Measurements from ENCODE around the gene SCARB2. TPM values are rescaled to one million over a fixed set of nuclear protein-coding genes. Genes with fewer than 3 reads are reported as not detected.
A peak's percentile ranks its signal among the peaks of the same experiment; 100 is the strongest.
"Not testable (repeated sequence)": the region's sequence is repeated elsewhere in the genome, so short reads cannot be mapped to it uniquely, and the experiment has no call there.

SCARB2 gene
- total and polyA plus RNA-seq, 7 donors: 58.5 to 199 (median 109) TPM

DNA sequence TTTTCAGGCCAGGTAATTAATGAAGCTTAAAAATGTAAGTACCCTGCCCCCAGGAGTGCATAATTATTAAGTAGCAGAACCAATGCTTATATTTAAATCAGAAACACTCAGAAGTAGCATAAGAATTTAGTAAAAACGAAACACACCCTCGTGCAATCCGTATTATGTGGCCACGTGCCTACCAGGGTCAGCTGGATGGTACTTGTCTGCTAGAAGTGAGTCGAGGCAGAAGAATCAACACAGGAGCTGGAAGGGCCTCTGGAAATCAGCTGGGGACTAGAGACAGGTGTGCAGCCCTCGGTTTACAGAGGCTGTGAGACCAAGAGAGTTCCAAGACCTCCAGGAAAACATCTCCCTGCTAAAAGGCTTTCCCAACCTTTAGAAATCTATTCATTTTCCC, 37.3 kb upstream of the SCARB2 start:
- no peaks in the 10 kb centered on the region for H3K9me3 ChIP-seq
- no peaks in the 10 kb centered on the region for H3K27me3 ChIP-seq (ENCODE audit: insufficient read depth in 3 of 3, low read length in 2 of 3)
- 8 to 10% (median 9%) methylated on average over 6 of the region's 6 CpGs for WGBS, 3 donors
- peaks cover 10% of the 10 kb centered on the region for H3K4me1 ChIP-seq
- TF ChIP-seq, protein P1, sequence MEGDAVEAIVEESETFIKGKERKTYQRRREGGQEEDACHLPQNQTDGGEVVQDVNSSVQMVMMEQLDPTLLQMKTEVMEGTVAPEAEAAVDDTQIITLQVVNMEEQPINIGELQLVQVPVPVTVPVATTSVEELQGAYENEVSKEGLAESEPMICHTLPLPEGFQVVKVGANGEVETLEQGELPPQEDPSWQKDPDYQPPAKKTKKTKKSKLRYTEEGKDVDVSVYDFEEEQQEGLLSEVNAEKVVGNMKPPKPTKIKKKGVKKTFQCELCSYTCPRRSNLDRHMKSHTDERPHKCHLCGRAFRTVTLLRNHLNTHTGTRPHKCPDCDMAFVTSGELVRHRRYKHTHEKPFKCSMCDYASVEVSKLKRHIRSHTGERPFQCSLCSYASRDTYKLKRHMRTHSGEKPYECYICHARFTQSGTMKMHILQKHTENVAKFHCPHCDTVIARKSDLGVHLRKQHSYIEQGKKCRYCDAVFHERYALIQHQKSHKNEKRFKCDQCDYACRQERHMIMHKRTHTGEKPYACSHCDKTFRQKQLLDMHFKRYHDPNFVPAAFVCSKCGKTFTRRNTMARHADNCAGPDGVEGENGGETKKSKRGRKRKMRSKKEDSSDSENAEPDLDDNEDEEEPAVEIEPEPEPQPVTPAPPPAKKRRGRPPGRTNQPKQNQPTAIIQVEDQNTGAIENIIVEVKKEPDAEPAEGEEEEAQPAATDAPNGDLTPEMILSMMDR (IDR thresholded peaks at IDR 0.05): no peak
- peak overlapping the region; percentile 78 for H3K27ac ChIP-seq
- intact Hi-C loops (cut with DNase I): loop anchor here (2.0 to 10.0 kb wide), 3 partner anchors 51 to 254 kb away; no protein-coding TSS in a partner anchor
- no peaks in the 10 kb centered on the region for H3K36me3 ChIP-seq (ENCODE audit: insufficient read depth in 1 of 2, low read depth in 1 of 2)
- DNase-seq (no peak), ATAC-seq (peak in 3 of 4 donors; percentile 38 to 54 (median 39))
- H3K4me3 ChIP-seq: peak overlapping the region; percentile 79

DNA sequence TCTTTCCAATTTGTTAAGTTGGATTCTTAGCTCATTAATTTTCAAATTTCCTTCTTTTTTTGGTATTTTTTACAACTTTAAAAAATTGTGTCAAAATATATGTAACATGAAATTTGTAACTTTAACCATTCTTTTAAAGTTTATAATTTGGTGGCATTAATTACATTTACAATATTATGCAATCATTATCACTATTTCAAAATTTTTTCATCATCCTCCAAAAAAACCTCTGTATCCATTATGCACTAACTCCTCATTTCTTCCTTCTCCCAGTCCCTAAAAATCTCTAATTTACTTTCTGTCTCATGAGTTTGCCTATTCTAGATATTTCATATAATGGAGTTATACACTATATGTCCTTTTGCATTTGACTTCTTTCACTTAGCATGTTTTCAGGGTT, 33.2 kb upstream of the SCARB2 start:
- no peak for ATAC-seq
- no peaks in the 10 kb centered on the region for H3K27me3 ChIP-seq (ENCODE audit: insufficient read depth in 3 of 3, low read length in 2 of 3)
- H3K27ac ChIP-seq: no peak overlapping the region
- no peak for DNase-seq
- peaks cover 10% of the 10 kb centered on the region for H3K4me1 ChIP-seq
- no peaks in the 10 kb centered on the region for H3K9me3 ChIP-seq
- TF ChIP-seq, protein P1 (IDR thresholded peaks at IDR 0.05): no peak
- H3K36me3 ChIP-seq (ENCODE audit: insufficient read depth in 1 of 2, low read depth in 1 of 2): no peaks in the 10 kb centered on the region
- no peak overlapping the region for H3K4me3 ChIP-seq
- intact Hi-C loops (cut with DNase I): loop anchor here in 1 of 2 donors (5.0 kb wide), 1 partner anchor 65 kb away; no protein-coding TSS in a partner anchor

DNA sequence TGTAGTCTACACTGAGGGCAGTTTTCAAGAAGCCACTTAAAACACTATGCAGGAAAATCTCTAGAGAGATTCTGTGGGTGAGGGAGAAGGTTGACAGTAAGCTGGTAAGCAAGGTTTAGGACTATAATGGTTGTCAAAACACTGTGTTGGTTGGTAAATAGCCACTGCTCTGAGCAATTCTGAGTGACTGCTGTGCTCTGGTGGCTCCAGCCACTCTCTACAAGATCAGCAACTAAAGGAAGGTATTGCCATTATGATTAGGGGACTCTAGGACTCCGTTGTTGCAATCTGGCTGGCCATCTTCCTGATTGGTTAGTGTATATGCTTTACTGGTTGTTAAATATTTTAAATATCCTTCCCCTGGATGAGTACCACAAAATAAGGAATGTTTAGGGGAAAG, 32.4 kb upstream of the SCARB2 start:
- intact Hi-C loops (cut with DNase I): loop anchor here in 1 of 2 donors (5.0 kb wide), 1 partner anchor 64 kb away; no protein-coding TSS in a partner anchor
- Histone ChIP-seq H3K36me3 (ENCODE audit: insufficient read depth in 1 of 2, low read depth in 1 of 2) (no peaks in the 10 kb centered on the region), H3K27ac (no peak overlapping the region), H3K4me3 (no peak overlapping the region), H3K27me3 (ENCODE audit: insufficient read depth in 3 of 3, low read length in 2 of 3) (no peaks in the 10 kb centered on the region), H3K4me1 (peaks cover 10% of the 10 kb centered on the region), H3K9me3 (no peaks in the 10 kb centered on the region)
- peak; percentile 65 to 90 (median 80) for ATAC-seq
- DNase-seq: no peak
- TF ChIP-seq, protein P1 (IDR thresholded peaks at IDR 0.05): peak; percentile 21
- 40 to 58% (median 44%) methylated on average over 1 of the region's 1 CpG for WGBS, 3 donors

DNA sequence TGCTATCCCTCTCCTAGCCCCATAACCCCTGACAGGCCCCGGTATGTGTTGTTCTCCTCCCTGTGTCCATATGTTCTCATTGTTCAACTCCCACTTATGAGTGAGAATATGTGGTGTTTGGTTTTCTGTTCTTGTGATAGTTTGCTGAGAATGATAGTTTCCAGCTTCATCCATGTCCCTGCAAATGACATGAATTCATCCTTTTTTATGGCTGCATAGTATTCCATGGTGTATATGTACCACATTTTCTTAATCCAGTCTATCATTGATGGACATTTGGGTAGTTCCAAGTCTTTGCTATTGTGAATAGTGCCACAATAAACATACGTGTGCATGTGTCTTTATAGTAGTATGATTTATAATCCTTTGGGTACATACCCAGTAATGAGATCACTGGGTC, 30.3 kb upstream of the SCARB2 start:
- H3K27me3 ChIP-seq (ENCODE audit: insufficient read depth in 3 of 3, low read length in 2 of 3); H3K4me3 ChIP-seq; DNase-seq; H3K27ac ChIP-seq; H3K4me1 ChIP-seq; ATAC-seq; H3K36me3 ChIP-seq (ENCODE audit: insufficient read depth in 1 of 2, low read depth in 1 of 2): not testable (repeated sequence)
- peaks cover 15% of the 10 kb centered on the region for H3K9me3 ChIP-seq
- 92 to 94% (median 94%) methylated on average over 2 of the region's 2 CpGs for WGBS, 3 donors
- intact Hi-C loops (cut with DNase I): loop anchor here in 1 of 2 donors (5.0 kb wide), 1 partner anchor 37 kb away; no protein-coding TSS in a partner anchor

DNA sequence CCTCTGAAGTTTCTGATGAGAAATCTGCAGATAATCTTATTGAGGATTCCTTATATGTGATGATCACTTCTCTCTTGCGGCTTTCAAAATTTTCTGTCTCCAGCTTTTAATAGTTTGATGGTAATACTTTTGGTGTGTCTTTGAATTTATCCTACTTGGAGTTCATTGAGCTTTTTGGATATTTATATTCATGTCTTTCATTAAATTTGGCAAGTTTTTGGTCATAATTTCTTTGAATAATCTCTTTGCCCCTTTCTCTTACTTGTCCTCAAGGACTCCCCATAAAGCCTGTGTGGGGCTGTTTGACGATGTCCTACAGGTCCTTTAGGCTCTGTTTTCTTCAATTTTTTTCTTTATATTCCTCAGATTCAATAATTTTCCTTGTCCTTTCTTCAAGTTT, 26.6 kb upstream of the SCARB2 start:
- TF ChIP-seq, protein P1 (IDR thresholded peaks at IDR 0.05): no peak
- intact Hi-C loops (cut with DNase I): loop anchor here in 1 of 2 donors (5.0 kb wide), 1 partner anchor 33 kb away; no protein-coding TSS in a partner anchor
- Histone ChIP-seq H3K27ac (no peak overlapping the region), H3K27me3 (ENCODE audit: insufficient read depth in 3 of 3, low read length in 2 of 3) (no peaks in the 10 kb centered on the region), H3K4me3 (no peak overlapping the region), H3K4me1 (peaks cover 17% of the 10 kb centered on the region), H3K9me3 (peaks cover 15% of the 10 kb centered on the region), H3K36me3 (ENCODE audit: insufficient read depth in 1 of 2, low read depth in 1 of 2) (no peaks in the 10 kb centered on the region)
- ATAC-seq: no peak
- DNase-seq: no peak
- WGBS, 3 donors: 93 to 98% (median 97%) methylated on average over 2 of the region's 2 CpGs
